H1 (cell line): ENCODE measurements around the gene GRAP. TPM values are rescaled to one million over a fixed set of nuclear protein-coding genes. Genes with fewer than 3 reads are reported as not detected.

Experiments
- CTCF ChIA-PET: fragments of 300-600 bp; sonication (Branson Sonifier 250); formaldehyde crosslinking; loops from one replicate; lab custom pipeline; 2021; ENCODE audit not compliant: partially characterized antibody; lab: Charles Lee
- POLR2A ChIA-PET: fragments of 300-600 bp; sonication (Branson Sonifier 250); formaldehyde crosslinking; loops from one replicate; lab custom pipeline; 2021; ENCODE audit warnings: inconsistent platforms; ENCODE audit not compliant: partially characterized antibody; lab: Charles Lee
- DNase-seq, 2 experiments: peaks; one replicate each; pipeline versions ENCODE4 v3.0.0 to v3.0.0-alpha.2; 2010 to 2022; ENCODE audit warnings: low spot score in 2 of 2, low read depth in 1 of 2, mixed read lengths in 1 of 2
- FAIRE-seq: peaks from 2 replicates; lab custom pipeline; 2011; peaks lifted over from hg19 to GRCh38; lab: Jason Lieb, UNC
- H2AFZ ChIP-seq: 2 replicates; pipeline ENCODE4 v1.8.1; 2012; ENCODE audit warnings: low read length, inconsistent platforms
- H2AK5ac ChIP-seq: 2 replicates; pipeline ENCODE4 v1.6.1; 2013; ENCODE audit warnings: low read depth, low read length
- H2BK120ac ChIP-seq: replicated peaks from 2 replicates; pipeline ENCODE3; 2013; ENCODE audit warnings: low read depth, low read length, inconsistent platforms
- H2BK12ac ChIP-seq: 2 replicates; pipeline ENCODE4 v1.6.1; 2013; ENCODE audit warnings: low read depth, low read length
- H2BK15ac ChIP-seq: 2 replicates; pipeline ENCODE4 v1.6.1; 2013; ENCODE audit warnings: low read length
- H2BK20ac ChIP-seq: 2 replicates; pipeline ENCODE4 v1.6.1; 2013; ENCODE audit warnings: low read length
- H2BK5ac ChIP-seq: 2 replicates; pipeline ENCODE4 v1.6.1; 2013; ENCODE audit warnings: low read depth, low read length
- H3K14ac ChIP-seq: 2 replicates; pipeline ENCODE4 v1.6.1; 2013; ENCODE audit warnings: inconsistent platforms; ENCODE audit not compliant: insufficient read length
- H3K18ac ChIP-seq: 2 replicates; pipeline ENCODE4 v1.6.1; 2013; ENCODE audit warnings: low read length; ENCODE audit errors: extremely low read depth
- H3K23ac ChIP-seq: 2 replicates; pipeline ENCODE4 v1.6.1; 2013; ENCODE audit warnings: inconsistent platforms; ENCODE audit not compliant: insufficient read length
- H3K23me2 ChIP-seq: 2 replicates; pipeline ENCODE4 v1.6.1; 2013; ENCODE audit warnings: low read depth, low read length
- H3K27ac ChIP-seq: 2 replicates; pipeline ENCODE4 v1.6.1; 2011; ENCODE audit warnings: low read depth, low read length, inconsistent platforms
- H3K27me3 ChIP-seq, 4 experiments: replicated peaks in 1 of 4; 1 replicate in 1 of 4; 2 replicates in 3 of 4; pipeline versions ENCODE4 v1.6.1 to v1.8.1; 2011 to 2013; ENCODE audit warnings: low read length in 3 of 4, mild to moderate bottlenecking in 3 of 4, inconsistent platforms in 2 of 4, mixed read lengths in 2 of 4, moderate library complexity in 1 of 4; ENCODE audit not compliant: control insufficient read depth in 3 of 4, insufficient read depth in 3 of 4; ENCODE audit errors: extremely low read depth in 1 of 4
- H3K36me3 ChIP-seq, 4 experiments: 2 replicates each; pipeline versions ENCODE4 v1.6.1 to v1.8.1; 2011 to 2013; ENCODE audit warnings: mild to moderate bottlenecking in 4 of 4, low read length in 3 of 4, moderate library complexity in 2 of 4, control low read depth in 1 of 4, inconsistent platforms in 1 of 4; ENCODE audit not compliant: insufficient read depth in 4 of 4, control insufficient read depth in 2 of 4
- H3K4ac ChIP-seq: replicated peaks from 2 replicates; pipeline ENCODE3; 2013; ENCODE audit warnings: low read length, low read depth, mixed read lengths, inconsistent platforms; ENCODE audit not compliant: insufficient read length
- H3K4me1 ChIP-seq, 4 experiments: replicated peaks in 1 of 4; 1 replicate in 1 of 4; 2 replicates in 3 of 4; pipeline versions ENCODE4 v1.6.1 to v1.8.1; 2011 to 2013; ENCODE audit warnings: low read length in 3 of 4, inconsistent platforms in 2 of 4, mixed read lengths in 1 of 4; ENCODE audit not compliant: insufficient read depth in 4 of 4, control insufficient read depth in 3 of 4
- H3K4me2 ChIP-seq, 2 experiments: 2 replicates each; pipeline versions ENCODE4 v1.6.1 to v1.8.1; 2011 to 2013; ENCODE audit warnings: low read depth in 2 of 2, low read length in 2 of 2, control low read depth in 1 of 2, inconsistent platforms in 1 of 2, mild to moderate bottlenecking in 1 of 2; ENCODE audit not compliant: insufficient read depth in 1 of 2
- H3K4me3 ChIP-seq, 4 experiments: fragments of 200-600, 300-600 bp in 1 of 4; sonication (generic), shearing (Covaris generic), sonication (Bioruptor Twin) in 1 of 4; 2 replicates each; pipeline versions ENCODE4 v1.5.1 to v1.8.1; 2011 to 2016; ENCODE audit warnings: low read length in 4 of 4, low read depth in 3 of 4, control low read depth in 2 of 4, inconsistent platforms in 2 of 4, mild to moderate bottlenecking in 2 of 4, mixed read lengths in 1 of 4, moderate library complexity in 1 of 4; ENCODE audit not compliant: insufficient read depth in 2 of 4; ENCODE audit errors: extremely low read depth in 1 of 4
- H3K56ac ChIP-seq: replicated peaks from 2 replicates; pipeline ENCODE3; 2013; ENCODE audit warnings: low read depth, mild to moderate bottlenecking, mixed read lengths, low read length, inconsistent platforms; ENCODE audit not compliant: insufficient read length
- H3K79me1 ChIP-seq: 2 replicates; pipeline ENCODE4 v1.6.1; 2013; ENCODE audit warnings: low read depth, low read length, control low read depth
- H3K79me2 ChIP-seq, 2 experiments: 2 replicates each; pipeline versions ENCODE4 v1.6.1 to v1.8.1; 2012 to 2013; ENCODE audit warnings: low read length in 2 of 2, mild to moderate bottlenecking in 2 of 2, inconsistent platforms in 1 of 2; ENCODE audit not compliant: insufficient read depth in 2 of 2, control insufficient read depth in 1 of 2
- H3K9ac ChIP-seq, 4 experiments: replicated peaks in 1 of 4; 1 replicate in 1 of 4; 2 replicates in 3 of 4; pipeline versions ENCODE4 v1.6.1 to v1.8.1; 2011 to 2013; ENCODE audit warnings: low read depth in 3 of 4, low read length in 3 of 4, control low read depth in 2 of 4, mild to moderate bottlenecking in 2 of 4, moderate library complexity in 2 of 4, inconsistent platforms in 1 of 4; ENCODE audit errors: extremely low read depth in 1 of 4
- H3K9me3 ChIP-seq, 2 experiments: 2 replicates each; pipeline versions ENCODE4 v1.6.1 to v1.8.1; 2012 to 2013; ENCODE audit warnings: mild to moderate bottlenecking in 2 of 2, moderate library complexity in 2 of 2, control low read depth in 1 of 2, inconsistent platforms in 1 of 2, low read depth in 1 of 2, low read length in 1 of 2, mixed read lengths in 1 of 2; ENCODE audit not compliant: insufficient read depth in 2 of 2
- H4K20me1 ChIP-seq, 2 experiments: replicated peaks in 1 of 2; 2 replicates each; pipeline versions ENCODE3 to v1.8.1; 2011 to 2013; ENCODE audit warnings: inconsistent platforms in 2 of 2, low read length in 2 of 2, mild to moderate bottlenecking in 1 of 2; ENCODE audit not compliant: insufficient read depth in 2 of 2, control insufficient read depth in 1 of 2
- H4K5ac ChIP-seq: 2 replicates; pipeline ENCODE4 v1.6.1; 2013; ENCODE audit warnings: low read length, low read depth, mixed read lengths, inconsistent platforms; ENCODE audit not compliant: insufficient read length
- H4K8ac ChIP-seq: 2 replicates; pipeline ENCODE4 v1.8.0; 2013; ENCODE audit warnings: mild to moderate bottlenecking, moderate library complexity, low read length, inconsistent platforms; ENCODE audit not compliant: insufficient read depth; ENCODE audit errors: extremely low read depth
- H4K91ac ChIP-seq: replicated peaks from 2 replicates; pipeline ENCODE3; 2013; ENCODE audit warnings: low read length, mixed read lengths, inconsistent platforms; ENCODE audit not compliant: insufficient read length
- BACH1 ChIP-seq: IDR thresholded peaks from 2 replicates; pipeline ENCODE4 v1.6.1; 2012; ENCODE audit warnings: low read length, improper control_type of control experiment
- CHD1 ChIP-seq: IDR thresholded peaks from 2 replicates; pipeline ENCODE4 v1.6.1; 2012; ENCODE audit warnings: low read depth, low read length, improper control_type of control experiment
- CTBP2 ChIP-seq: IDR thresholded peaks from 2 replicates; pipeline ENCODE4 v1.7.0; 2011; ENCODE audit warnings: borderline replicate concordance, mild to moderate bottlenecking, moderate library complexity, mixed read lengths, low read length; ENCODE audit not compliant: insufficient read depth, insufficient read length
- MAFK ChIP-seq: IDR thresholded peaks from 2 replicates; pipeline ENCODE4 v1.6.1; 2012; ENCODE audit warnings: low read depth, mild to moderate bottlenecking, improper control_type of control experiment, low read length
- NRF1 ChIP-seq: IDR thresholded peaks from 2 replicates; pipeline ENCODE4 v1.6.1; 2011; ENCODE audit warnings: mild to moderate bottlenecking, low read depth, low read length, improper control_type of control experiment
- TEAD4 ChIP-seq: IDR thresholded peaks from 2 replicates; pipeline ENCODE4 v1.6.1; 2012; ENCODE audit warnings: low read depth, low read length, inconsistent platforms, mixed read lengths
- WGBS, 2 experiments: shearing (Covaris generic) in 1 of 2; methylation state at CpG; one replicate each; pipeline versions ENCODE4 v1.1.6 to v1.1.7; 2013 to 2015; ENCODE audit warnings: low lambda C conversion rate in 2 of 2, mixed read lengths in 2 of 2, inconsistent platforms in 1 of 2, low coverage in 1 of 2, missing lambda C conversion rate in 1 of 2; ENCODE audit not compliant: insufficient replicate concordance in 2 of 2, insufficient coverage in 1 of 2, insufficient read length in 1 of 2; ENCODE audit errors: extremely low coverage in 1 of 2, missing lambda C conversion rate in 1 of 2; 5-methylcytosine and 5-hydroxymethylcytosine counted together
- polyA plus RNA-seq, 7 experiments: library from polyadenylated mRNA; depleted of rRNA in 3 of 7; stranded (reverse) in 5 of 7; unstranded in 2 of 7; fragments of >200 nt in 5 of 7; fragments of 200-250 nt in 2 of 7; gene quantifications; 1 replicate in 5 of 7; 2 replicates in 1 of 7; 4 replicates in 1 of 7; pipeline versions ENCODE4 v1.2.1 to v1.2.3, GENCODE V29; 2011 to 2013; ENCODE audit warnings: missing spikeins in 2 of 7, mixed read lengths in 2 of 7
- total RNA-seq: library from RNA; stranded (reverse); fragmentation: NEBNext Ultra II Directional; extraction: Animal tissue kit (Norgen Biotek cat#: 25700); gene quantifications from 2 replicates; pipeline ENCODE4 v1.2.1, GENCODE V29; 2021
- TF ChIP-seq, protein P1 (sequence below): IDR thresholded peaks from 2 replicates; pipeline ENCODE4 v1.6.1; 2012; ENCODE audit warnings: inconsistent platforms

The GRAP gene
- total and polyA plus RNA-seq, 2 of the 8 experiments (the other 6 are each of a cell fraction or from before 2014, with no cell fraction given): 0.18 to 0.24 TPM

DNA sequence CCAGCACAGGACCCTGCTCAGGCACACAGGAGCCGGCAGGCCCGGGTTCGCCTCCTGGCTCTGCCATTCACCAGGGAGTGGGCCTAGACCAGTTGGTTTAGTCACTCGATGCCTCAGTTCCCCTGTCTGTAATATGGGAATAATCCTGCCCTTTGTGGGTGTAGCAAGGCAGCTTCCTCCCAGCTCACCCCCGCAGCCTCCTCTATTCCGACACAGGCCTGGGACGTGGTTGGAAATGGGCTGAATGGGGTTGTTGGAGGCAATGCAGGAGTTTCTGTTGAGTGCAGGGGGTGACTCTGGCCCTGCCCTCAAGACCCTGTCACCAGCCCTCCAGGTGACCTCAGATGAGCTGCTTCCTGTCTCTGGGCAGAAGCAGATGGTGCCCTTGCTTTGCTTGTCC, 75.0 kb downstream of the GRAP start:
- Histone ChIP-seq H3K14ac (no peak overlapping the region), H3K36me3 (peaks cover 6 to 18% (median 14%) of the 10 kb centered on the region in 4 experiments; a peak in 5 of 8 replicates), H2BK120ac (no peak overlapping the region), H3K4ac (no peak overlapping the region), H3K27me3 (no peaks in the 10 kb centered on the region), H3K56ac (no peak overlapping the region), H2AK5ac (no peak overlapping the region), H2BK20ac (no peak overlapping the region), H2AFZ (no peak overlapping the region), H2BK15ac (no peak overlapping the region), H3K4me1 (peaks cover 0 to 29% (median 18%) of the 10 kb centered on the region in 4 experiments; a peak in 6 of 7 replicates), H3K9me3 (no peaks in the 10 kb centered on the region), H3K79me1 (peaks cover 7% of the 10 kb centered on the region; the same call in 1 of the 2 replicates), H4K91ac (no peak overlapping the region), H3K79me2 (no peaks in the 10 kb centered on the region), H4K20me1 (peaks cover 2 to 16% of the 10 kb centered on the region in 2 experiments), H2BK12ac (no peak overlapping the region), H3K4me2 (no peak overlapping the region), H3K9ac (no peak overlapping the region), H3K23ac (no peak overlapping the region), H3K18ac (no peak overlapping the region), H3K27ac (no peak overlapping the region), H4K8ac (no peak overlapping the region), H3K23me2 (no peaks in the 10 kb centered on the region), H2BK5ac (no peak overlapping the region), H4K5ac (no peak overlapping the region), H3K4me3 (no peak overlapping the region)
- DNase-seq (no peak), FAIRE-seq (no peak)
- ChIA-PET POLR2A (no interaction called here), CTCF (interaction anchor here (1.0 to 1.2 kb wide), 2 partner anchors 11 to 46 kb away, joined by 4 to 5 read pairs; no protein-coding TSS in a partner anchor)
- 94% methylated on average over 7 of the region's 7 CpGs; no CpG with 5 or more reads in 1 of the 2 experiments for WGBS, 2 experiments
- no peak for TF ChIP-seq BACH1
- no peak for TF ChIP-seq MAFK
- TF ChIP-seq, protein P1, sequence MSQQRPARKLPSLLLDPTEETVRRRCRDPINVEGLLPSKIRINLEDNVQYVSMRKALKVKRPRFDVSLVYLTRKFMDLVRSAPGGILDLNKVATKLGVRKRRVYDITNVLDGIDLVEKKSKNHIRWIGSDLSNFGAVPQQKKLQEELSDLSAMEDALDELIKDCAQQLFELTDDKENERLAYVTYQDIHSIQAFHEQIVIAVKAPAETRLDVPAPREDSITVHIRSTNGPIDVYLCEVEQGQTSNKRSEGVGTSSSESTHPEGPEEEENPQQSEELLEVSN: no peak
- TF ChIP-seq CHD1: no peak
- no peak for TF ChIP-seq TEAD4
- TF ChIP-seq NRF1: no peak
- TF ChIP-seq CTBP2: no peak
